SK-N-SH (cell line): ENCODE data around the gene TACR2. TPM values are rescaled to one million over a fixed set of nuclear protein-coding genes. Genes with fewer than 3 reads are reported as not detected.

Source experiments
- CTCF ChIA-PET: fragments of 300-600, 350-600 bp; formaldehyde crosslinking; extraction: SDS; loops from one replicate; lab custom pipeline; 2021; lab: Yijun Ruan, JAX
- POLR2A ChIA-PET: fragments of 350-600 bp; sonication (Branson Sonifier 250); formaldehyde crosslinking; extraction: SDS; loops from one replicate; lab custom pipeline; 2020; ENCODE audit warnings: antibody characterized with exemption, inconsistent platforms; lab: Yijun Ruan, JAX
- DNase-seq: peaks from one replicate; pipeline ENCODE4 v3.0.0; 2012
- H2AFZ ChIP-seq: fragments of 200-600 bp; sonication (generic); 2 replicates; pipeline ENCODE4 v1.8.1; 2016; ENCODE audit warnings: antibody characterized with exemption, mild to moderate bottlenecking, low read depth
- H3F3A ChIP-seq: fragments of 200-600 bp; sonication (generic); replicated peaks from 2 replicates; pipeline ENCODE3; 2016; ENCODE audit warnings: antibody characterized with exemption, mild to moderate bottlenecking; ENCODE audit not compliant: insufficient read depth
- H3K27ac ChIP-seq, 2 experiments: fragments of 200-500 bp in 1 of 2; fragments of 200-600 bp in 1 of 2; sonication (Bioruptor generic) in 1 of 2; sonication (generic), shearing (Covaris generic) in 1 of 2; 2 replicates each; pipeline versions ENCODE4 v1.5.1 to v1.6.1; 2014 to 2016; ENCODE audit warnings: low read depth in 2 of 2, inconsistent platforms in 1 of 2, low read length in 1 of 2, mild to moderate bottlenecking in 1 of 2, mixed read lengths in 1 of 2
- H3K27me3 ChIP-seq: fragments of 200-600 bp; sonication (generic), shearing (Covaris generic); 2 replicates; pipeline ENCODE4 v1.6.1; 2016; ENCODE audit warnings: mixed run types; ENCODE audit not compliant: insufficient read depth
- H3K36me3 ChIP-seq, 2 experiments: fragments of 200-500 bp in 1 of 2; fragments of 200-600 bp in 1 of 2; sonication (Bioruptor generic) in 1 of 2; sonication (generic) in 1 of 2; replicated peaks in 1 of 2; 2 replicates each; pipeline versions ENCODE3 to v1.5.1; 2014 to 2016; ENCODE audit warnings: low read length in 1 of 2, mild to moderate bottlenecking in 1 of 2; ENCODE audit not compliant: insufficient read depth in 2 of 2, control insufficient read depth in 1 of 2
- H3K4me1 ChIP-seq, 2 experiments: fragments of 200-500 bp in 1 of 2; fragments of 200-600 bp in 1 of 2; sonication (Bioruptor generic) in 1 of 2; sonication (generic), shearing (Covaris generic) in 1 of 2; 2 replicates each; pipeline versions ENCODE4 v1.5.1 to v1.6.1; 2014 to 2016; ENCODE audit warnings: low read depth in 1 of 2, low read length in 1 of 2, mixed run types in 1 of 2; ENCODE audit not compliant: insufficient read depth in 2 of 2, control insufficient read depth in 1 of 2
- H3K4me2 ChIP-seq: fragments of 200-600 bp; sonication (generic), shearing (Covaris generic); 2 replicates; pipeline ENCODE4 v1.6.1; 2017; ENCODE audit warnings: mixed run types
- H3K4me3 ChIP-seq, 2 experiments: fragments of 200-500 bp in 1 of 2; fragments of 200-600 bp in 1 of 2; sonication (Bioruptor generic) in 1 of 2; sonication (generic), shearing (Covaris generic) in 1 of 2; 2 replicates each; pipeline versions ENCODE4 v1.5.1 to v1.8.1; 2014 to 2016; ENCODE audit warnings: low read depth in 2 of 2, inconsistent platforms in 1 of 2, low read length in 1 of 2, mild to moderate bottlenecking in 1 of 2, mixed read lengths in 1 of 2, moderate library complexity in 1 of 2
- H3K79me2 ChIP-seq: fragments of 200-600 bp; sonication (generic); 2 replicates; pipeline ENCODE4 v1.8.1; 2017; ENCODE audit warnings: mild to moderate bottlenecking; ENCODE audit not compliant: insufficient read depth
- H3K9ac ChIP-seq: fragments of 200-600 bp; sonication (generic); 2 replicates; pipeline ENCODE4 v1.6.1; 2017; ENCODE audit warnings: mixed run types
- H3K9me2 ChIP-seq: fragments of 200-600 bp; sonication (generic); 2 replicates; pipeline ENCODE4 v1.6.1; 2017; ENCODE audit warnings: mixed run types
- H3K9me3 ChIP-seq: fragments of 200-600 bp; sonication (generic); 2 replicates; pipeline ENCODE4 v1.6.1; 2017; ENCODE audit warnings: mixed run types, mild to moderate bottlenecking, moderate library complexity
- H4K20me1 ChIP-seq: fragments of 200-600 bp; sonication (generic); 2 replicates; pipeline ENCODE4 v1.6.1; 2017; ENCODE audit warnings: mild to moderate bottlenecking, mixed run types; ENCODE audit not compliant: insufficient read depth
- CHD2 ChIP-seq: fragments of 150-350 bp; IDR thresholded peaks from 2 replicates; pipeline ENCODE4 v1.6.1; 2018; ENCODE audit warnings: low read length; ENCODE audit not compliant: partially characterized antibody
- ELF1 ChIP-seq: IDR thresholded peaks from 2 replicates; pipeline ENCODE4 v1.4.0; 2012
- EP300 ChIP-seq, 2 experiments: IDR thresholded peaks; 2 replicates each; pipeline versions ENCODE4 v1.4.0 to v1.6.1; 2012; ENCODE audit warnings: borderline replicate concordance in 1 of 2, low read depth in 1 of 2, low read length in 1 of 2
- FOSL2 ChIP-seq: IDR thresholded peaks from 2 replicates; pipeline ENCODE4 v1.4.0; 2012; ENCODE audit warnings: low read depth, mild to moderate bottlenecking, moderate library complexity, borderline replicate concordance
- GATA2 ChIP-seq: sonication (generic); formaldehyde crosslinking; IDR thresholded peaks from 2 replicates; pipeline ENCODE4 v1.5.0; 2020; ENCODE audit warnings: mild to moderate bottlenecking, missing genetic modification reagents
- IRF3 ChIP-seq: fragments of 150-350 bp; IDR thresholded peaks from 2 replicates; pipeline ENCODE4 v1.6.1; 2016; ENCODE audit warnings: mild to moderate bottlenecking, low read depth, low read length
- JUND ChIP-seq: IDR thresholded peaks from 2 replicates; pipeline ENCODE4 v1.4.0; 2012
- MAX ChIP-seq: IDR thresholded peaks from 2 replicates; pipeline ENCODE4 v1.4.0; 2012; ENCODE audit warnings: low read depth
- MXI1 ChIP-seq: IDR thresholded peaks from 2 replicates; pipeline ENCODE4 v1.6.1; 2012; ENCODE audit warnings: mild to moderate bottlenecking, low read depth, low read length, improper control_type of control experiment
- NFIC ChIP-seq: IDR thresholded peaks from 2 replicates; pipeline ENCODE4 v1.4.0; 2012; ENCODE audit warnings: borderline replicate concordance
- PBX3 ChIP-seq: IDR thresholded peaks from 2 replicates; pipeline ENCODE4; 2012
- POLR2AphosphoS5 ChIP-seq: IDR thresholded peaks from 2 replicates; pipeline ENCODE4 v1.6.1; 2012; ENCODE audit warnings: low read depth, low read length
- RFX5 ChIP-seq: IDR thresholded peaks from 2 replicates; pipeline ENCODE4 v1.6.1; 2012; ENCODE audit warnings: mild to moderate bottlenecking, improper control_type of control experiment, low read length
- TCF12 ChIP-seq: IDR thresholded peaks from 2 replicates; pipeline ENCODE4 v1.4.0; 2012
- USF2 ChIP-seq: fragments of 150-350 bp; IDR thresholded peaks from 2 replicates; pipeline ENCODE4 v1.6.1; 2017; ENCODE audit warnings: antibody characterized with exemption, low read length, low read depth, borderline replicate concordance
- WGBS: methylation state at CpG from one replicate; pipeline ENCODE4 v1.1.6; 2017; ENCODE audit warnings: low lambda C conversion rate; 5-methylcytosine and 5-hydroxymethylcytosine counted together
- polyA plus RNA-seq, 3 experiments: library from polyadenylated mRNA; depleted of rRNA; stranded (reverse); fragments of >200 nt; gene quantifications; 2 replicates each; pipeline ENCODE4 v1.2.3, GENCODE V29; 2012
- TF ChIP-seq, protein P1 (sequence below): IDR thresholded peaks from 2 replicates; pipeline ENCODE4 v1.4.0; 2012; ENCODE audit warnings: low read depth, borderline replicate concordance

Gene TACR2
- polyA plus RNA-seq, 1 of the 3 experiments (the other 2 are of a cell fraction), result 0.02 TPM

- DNase-seq, result no peak
- 45% methylated on average over 2 of the region's 2 CpGs for WGBS
- H3K4me3 ChIP-seq, result no peak overlapping the region
- no peaks in the 10 kb centered on the region for H3K9me3 ChIP-seq
- H3K27me3 ChIP-seq, result no peaks in the 10 kb centered on the region
- no peaks in the 10 kb centered on the region for H3F3A ChIP-seq
- no peak overlapping the region for H3K4me2 ChIP-seq
- H3K9ac ChIP-seq, result no peak overlapping the region
- no peaks in the 10 kb centered on the region for H3K9me2 ChIP-seq
- no peak overlapping the region for H2AFZ ChIP-seq
- no peaks in the 10 kb centered on the region for H4K20me1 ChIP-seq
- no peak for TF ChIP-seq CHD2
- ChIA-PET POLR2A (no interaction called here), CTCF (interaction anchor here (1.1 to 1.4 kb wide), 3 partner anchors 10 to 15 kb away, joined by 3 to 4 read pairs (median 3); no protein-coding TSS in a partner anchor)
- no peak overlapping the region for H3K27ac ChIP-seq
- H3K79me2 ChIP-seq, result no peaks in the 10 kb centered on the region
- H3K36me3 ChIP-seq, result no peaks in the 10 kb centered on the region
- peaks cover 9 to 13% of the 10 kb centered on the region in 2 experiments; a peak in 3 of 4 replicates for H3K4me1 ChIP-seq
Measured at GRCh38 chr10:69434169-69434568, 17.5 kb upstream of the TACR2 start.

DNA sequence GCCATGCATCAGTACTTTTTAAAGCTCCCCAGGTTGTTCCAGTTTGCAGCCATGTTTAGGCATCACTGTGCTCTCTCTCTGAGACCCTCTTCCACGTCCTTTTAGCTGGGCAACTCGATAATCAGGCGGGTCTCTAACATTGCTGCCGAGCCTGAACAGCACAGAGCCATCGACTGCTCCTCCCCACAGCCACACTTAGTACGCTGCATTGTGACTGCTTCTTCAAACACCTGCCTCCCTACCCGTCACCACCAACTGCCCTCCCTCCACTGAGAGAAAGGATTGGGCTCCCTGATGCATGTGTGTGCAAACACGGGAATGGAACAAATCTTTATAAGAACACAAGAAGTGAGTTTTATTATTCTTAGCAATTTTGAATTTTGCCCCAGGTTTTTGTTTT lies 11.4 kb upstream of the TACR2 start:
- CTCF ChIA-PET, result interaction anchor here (0.7 to 4.3 kb wide), 10 partner anchors 8 to 186 kb away, joined by 3 to 28 read pairs (median 4); partner anchors contain the start of gene TSPAN15
- no peak overlapping the region for H3K27ac ChIP-seq
- no peak overlapping the region for H3K9ac ChIP-seq
- H3K4me1 ChIP-seq, result no peaks in the 10 kb centered on the region
- no peaks in the 10 kb centered on the region for H3K36me3 ChIP-seq
- no peaks in the 10 kb centered on the region for H3F3A ChIP-seq
- H3K27me3 ChIP-seq, result no peaks in the 10 kb centered on the region
- POLR2A ChIA-PET, result no interaction called here
- no peaks in the 10 kb centered on the region for H4K20me1 ChIP-seq
- H3K9me2 ChIP-seq, result no peaks in the 10 kb centered on the region
- H3K79me2 ChIP-seq, result no peaks in the 10 kb centered on the region
- no peaks in the 10 kb centered on the region for H3K9me3 ChIP-seq
- H3K4me3 ChIP-seq, result no peak overlapping the region
- H3K4me2 ChIP-seq, result no peak overlapping the region
- TF ChIP-seq POLR2AphosphoS5, result no peak
- no peak for TF ChIP-seq MXI1
- no peak for TF ChIP-seq FOSL2
- TF ChIP-seq ELF1, result no peak
- no peak for TF ChIP-seq JUND
- TF ChIP-seq EP300 (IDR thresholded peaks at IDR 0.05; ENCODE audit: borderline replicate concordance in 1 of 2, low read depth in 1 of 2, low read length in 1 of 2), result no peak
- no peak for TF ChIP-seq TCF12
- TF ChIP-seq MAX, result no peak
- no peak for TF ChIP-seq NFIC
- no peak for TF ChIP-seq CHD2
- no peak for TF ChIP-seq PBX3
- no peak for TF ChIP-seq GATA2
- TF ChIP-seq RFX5, result no peak
- no peak for TF ChIP-seq USF2
- TF ChIP-seq, protein P1, sequence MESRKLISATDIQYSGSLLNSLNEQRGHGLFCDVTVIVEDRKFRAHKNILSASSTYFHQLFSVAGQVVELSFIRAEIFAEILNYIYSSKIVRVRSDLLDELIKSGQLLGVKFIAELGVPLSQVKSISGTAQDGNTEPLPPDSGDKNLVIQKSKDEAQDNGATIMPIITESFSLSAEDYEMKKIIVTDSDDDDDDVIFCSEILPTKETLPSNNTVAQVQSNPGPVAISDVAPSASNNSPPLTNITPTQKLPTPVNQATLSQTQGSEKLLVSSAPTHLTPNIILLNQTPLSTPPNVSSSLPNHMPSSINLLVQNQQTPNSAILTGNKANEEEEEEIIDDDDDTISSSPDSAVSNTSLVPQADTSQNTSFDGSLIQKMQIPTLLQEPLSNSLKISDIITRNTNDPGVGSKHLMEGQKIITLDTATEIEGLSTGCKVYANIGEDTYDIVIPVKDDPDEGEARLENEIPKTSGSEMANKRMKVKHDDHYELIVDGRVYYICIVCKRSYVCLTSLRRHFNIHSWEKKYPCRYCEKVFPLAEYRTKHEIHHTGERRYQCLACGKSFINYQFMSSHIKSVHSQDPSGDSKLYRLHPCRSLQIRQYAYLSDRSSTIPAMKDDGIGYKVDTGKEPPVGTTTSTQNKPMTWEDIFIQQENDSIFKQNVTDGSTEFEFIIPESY, result no peak
- no peak for TF ChIP-seq IRF3
- TF ChIP-seq, all 33 proteins: peak for 0
- 68% methylated on average over 8 of the region's 8 CpGs for WGBS
- H2AFZ ChIP-seq, result no peak overlapping the region
- DNase-seq, result no peak
